ENCODE data around the gene MAPK8. TPM values are rescaled to one million over a fixed set of nuclear protein-coding genes. Genes with fewer than 3 reads are reported as not detected.

The MAPK8 gene
- total RNA-seq, 1 donor from 2014 or later: 53.7 TPM

GRCh38 chr10:48332166-48332870, 25.8 kb downstream of the MAPK8 start:
- peaks cover 5% of the 10 kb centered on the region for H3K9me3 Mint-ChIP-seq (ENCODE audit: unreplicated experiment)
- peaks cover 20% of the 10 kb centered on the region for H3K36me3 Mint-ChIP-seq (ENCODE audit: low read depth, unreplicated experiment)
- no peak overlapping the region for H3K27ac Mint-ChIP-seq (ENCODE audit: unreplicated experiment)
- no peaks in the 10 kb centered on the region for H3K4me1 Mint-ChIP-seq (ENCODE audit: unreplicated experiment)
- H3K4me3 Mint-ChIP-seq (ENCODE audit: unreplicated experiment): peak overlapping the region; percentile 10
- no peak for TF ChIP-seq CTCF (IDR thresholded peaks at IDR 0.05; ENCODE audit: unreplicated experiment)
- no peak for DNase-seq (ENCODE audit: low spot score)
- H3K27me3 Mint-ChIP-seq (ENCODE audit: unreplicated experiment): no peaks in the 10 kb centered on the region

DNA sequence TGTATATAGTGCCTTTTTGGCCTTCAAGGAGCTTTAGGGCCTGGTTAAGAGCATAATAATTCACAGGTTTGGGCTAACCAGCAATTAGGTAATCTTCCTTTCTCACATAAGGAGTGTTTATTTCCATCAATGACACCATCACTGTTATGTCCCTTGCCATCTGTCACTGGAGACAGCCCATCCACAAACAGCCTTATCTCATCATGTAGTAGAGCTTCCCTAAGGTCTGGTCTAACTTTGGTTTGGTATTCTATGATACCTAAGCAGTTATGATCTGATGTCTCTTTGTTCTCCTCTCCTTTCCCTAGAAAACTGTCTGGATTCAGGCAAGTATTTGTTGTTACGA, 26.4 kb downstream of the MAPK8 start:
- Mint-ChIP-seq H3K36me3 (ENCODE audit: low read depth, unreplicated experiment) (peaks cover 20% of the 10 kb centered on the region), H3K27ac (ENCODE audit: unreplicated experiment) (no peak overlapping the region), H3K9me3 (ENCODE audit: unreplicated experiment) (peaks cover 5% of the 10 kb centered on the region), H3K4me3 (ENCODE audit: unreplicated experiment) (no peak overlapping the region), H3K27me3 (ENCODE audit: unreplicated experiment) (no peaks in the 10 kb centered on the region), H3K4me1 (ENCODE audit: unreplicated experiment) (no peaks in the 10 kb centered on the region)
- TF ChIP-seq CTCF (IDR thresholded peaks at IDR 0.05; ENCODE audit: unreplicated experiment): no peak
- DNase-seq (ENCODE audit: low spot score): no peak

- no peaks in the 10 kb centered on the region for H3K27me3 Mint-ChIP-seq (ENCODE audit: unreplicated experiment)
- no peaks in the 10 kb centered on the region for H3K4me1 Mint-ChIP-seq (ENCODE audit: unreplicated experiment)
- H3K27ac Mint-ChIP-seq (ENCODE audit: unreplicated experiment): no peak overlapping the region
- no peak for DNase-seq (ENCODE audit: low spot score)
- TF ChIP-seq CTCF (IDR thresholded peaks at IDR 0.05; ENCODE audit: unreplicated experiment): no peak
- H3K9me3 Mint-ChIP-seq (ENCODE audit: unreplicated experiment): peaks cover 5% of the 10 kb centered on the region
- H3K36me3 Mint-ChIP-seq (ENCODE audit: low read depth, unreplicated experiment): peaks cover 20% of the 10 kb centered on the region
- H3K4me3 Mint-ChIP-seq (ENCODE audit: unreplicated experiment): no peak overlapping the region
Observed at GRCh38 chr10:48333856-48334255, 27.4 kb downstream of the MAPK8 start.

GRCh38 chr10:48335788-48336187, 29.3 kb downstream of the MAPK8 start:
- no peak for TF ChIP-seq CTCF (IDR thresholded peaks at IDR 0.05; ENCODE audit: unreplicated experiment)
- DNase-seq (ENCODE audit: low spot score): no peak
- Mint-ChIP-seq H3K36me3 (ENCODE audit: low read depth, unreplicated experiment) (peaks cover 19% of the 10 kb centered on the region), H3K9me3 (ENCODE audit: unreplicated experiment) (peaks cover 5% of the 10 kb centered on the region), H3K27me3 (ENCODE audit: unreplicated experiment) (no peaks in the 10 kb centered on the region), H3K4me1 (ENCODE audit: unreplicated experiment) (no peaks in the 10 kb centered on the region), H3K4me3 (ENCODE audit: unreplicated experiment) (no peak overlapping the region), H3K27ac (ENCODE audit: unreplicated experiment) (no peak overlapping the region)

DNA sequence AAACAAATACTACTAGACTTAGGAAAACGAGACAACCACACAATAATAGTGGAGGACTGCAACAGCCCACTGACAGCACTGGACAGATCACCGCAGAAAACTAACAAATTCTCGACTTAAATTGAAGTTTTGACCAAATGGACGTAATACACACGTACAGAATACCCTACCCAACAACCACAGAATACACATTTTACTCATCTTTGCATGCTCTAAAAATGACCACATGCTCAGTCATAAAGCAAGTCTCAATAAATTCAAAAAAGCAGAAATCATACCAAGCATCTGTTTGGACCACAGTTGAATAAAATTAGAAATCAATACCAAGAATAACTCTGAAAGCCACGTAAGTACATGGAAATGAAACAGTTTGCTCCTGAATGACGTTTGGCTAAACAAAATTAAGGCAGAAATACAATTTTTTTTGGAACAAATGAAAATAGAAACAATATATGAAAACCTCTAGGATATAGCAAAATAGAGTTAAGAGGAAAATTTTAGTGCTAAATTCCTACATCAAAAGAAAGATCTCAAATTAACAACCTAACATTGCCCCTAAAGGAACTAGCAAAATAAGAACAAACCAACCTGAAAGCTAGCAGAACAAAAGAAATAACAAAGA, 30.6 kb downstream of the MAPK8 start:
- H3K36me3 Mint-ChIP-seq (ENCODE audit: low read depth, unreplicated experiment): peaks cover 9% of the 10 kb centered on the region
- H3K9me3 Mint-ChIP-seq (ENCODE audit: unreplicated experiment): peaks cover 5% of the 10 kb centered on the region

More for the DNA sequence above, 30.6 kb downstream of the MAPK8 start:
- DNase-seq (ENCODE audit: low spot score): no peak
- Mint-ChIP-seq H3K4me3 (ENCODE audit: unreplicated experiment) (no peak overlapping the region), H3K27me3 (ENCODE audit: unreplicated experiment) (no peaks in the 10 kb centered on the region), H3K4me1 (ENCODE audit: unreplicated experiment) (peaks cover 4% of the 10 kb centered on the region), H3K27ac (ENCODE audit: unreplicated experiment) (no peak overlapping the region)
- TF ChIP-seq CTCF (IDR thresholded peaks at IDR 0.05; ENCODE audit: unreplicated experiment): no peak

Data from endothelial cell (in vitro differentiated cells).